ENCODE data around the gene LGALS7.
"Not testable (repeated sequence)": the region's sequence is repeated elsewhere in the genome, so short reads cannot be mapped to it uniquely, and the experiment has no call there.

DNA sequence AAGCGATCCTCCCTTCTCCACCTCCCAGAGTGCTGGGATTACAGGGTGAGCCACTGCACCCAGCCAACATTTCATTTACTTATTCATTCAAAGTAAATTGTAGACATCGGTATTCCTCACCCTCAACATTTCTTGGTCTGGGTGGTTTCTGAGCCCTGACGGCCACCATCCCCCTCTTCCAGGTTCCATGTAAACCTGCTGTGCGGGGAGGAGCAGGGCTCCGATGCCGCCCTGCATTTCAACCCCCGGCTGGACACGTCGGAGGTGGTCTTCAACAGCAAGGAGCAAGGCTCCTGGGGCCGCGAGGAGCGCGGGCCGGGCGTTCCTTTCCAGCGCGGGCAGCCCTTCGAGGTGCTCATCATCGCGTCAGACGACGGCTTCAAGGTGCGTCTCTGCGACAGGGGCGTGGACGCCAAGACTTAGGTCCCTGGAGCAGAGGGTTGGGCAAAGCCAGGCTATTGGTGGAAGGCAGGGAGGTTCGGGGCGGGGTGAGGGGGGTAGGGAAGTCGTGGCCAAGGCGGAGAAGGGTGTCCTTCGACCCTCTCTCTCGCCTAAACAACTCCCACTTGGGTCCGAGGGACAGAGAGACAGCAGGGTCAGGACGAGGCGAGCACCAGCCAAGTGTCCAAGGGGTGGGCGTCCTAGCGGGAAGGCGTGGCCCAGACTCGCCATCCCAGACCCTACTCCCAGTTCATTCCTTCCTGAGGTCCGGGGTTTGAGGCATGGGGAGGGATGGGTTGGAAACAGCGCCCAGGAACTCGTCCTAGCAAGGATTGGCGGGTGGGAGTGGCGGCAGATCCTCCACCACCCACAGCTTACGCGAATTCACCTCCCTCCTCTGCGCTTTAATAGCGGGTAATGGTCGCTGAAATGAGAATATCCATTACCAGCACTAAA is 17.4 kb upstream of the LGALS7 start:
- TF ChIP-seq CTCF, POLR2A (IDR thresholded peaks at IDR 0.05): not testable (repeated sequence)
